ENCODE data around the gene CROCC2. TPM values are rescaled to one million over a fixed set of nuclear protein-coding genes. Genes with fewer than 3 reads are reported as not detected.

CROCC2 gene
- total RNA-seq, 1 donor from 2014 or later: not detected

GRCh38 chr2:240956935-240957655 lies 51.0 kb downstream of the CROCC2 start:
- H3K27me3 ChIP-seq (ENCODE audit: low read depth): no peaks in the 10 kb centered on the region
- no peak overlapping the region for H3K4me3 ChIP-seq
- no peak overlapping the region for H3K27ac ChIP-seq (replicated peaks)
- H3K4me1 ChIP-seq: peaks cover 42% of the 10 kb centered on the region
- H3K36me3 ChIP-seq: no peaks in the 10 kb centered on the region
- DNase-seq: peak; percentile 10
- TF ChIP-seq CTCF (IDR thresholded peaks at IDR 0.05; ENCODE audit: borderline replicate concordance): no peak
- intact Hi-C loops (cut with micrococcal nuclease): no loop called here
- no peaks in the 10 kb centered on the region for H3K9me3 ChIP-seq (replicated peaks)

- no peak for DNase-seq
- no peak for TF ChIP-seq CTCF (IDR thresholded peaks at IDR 0.05; ENCODE audit: borderline replicate concordance)
- Histone ChIP-seq H3K36me3 (no peaks in the 10 kb centered on the region), H3K4me3 (no peak overlapping the region), H3K4me1 (peaks cover 44% of the 10 kb centered on the region), H3K9me3 (replicated peaks) (no peaks in the 10 kb centered on the region), H3K27me3 (ENCODE audit: low read depth) (no peaks in the 10 kb centered on the region), H3K27ac (replicated peaks) (peak overlapping the region; percentile 69)
- intact Hi-C loops (cut with micrococcal nuclease): no loop called here
Observed at GRCh38 chr2:240957656-240958365, 51.7 kb downstream of the CROCC2 start.

DNA sequence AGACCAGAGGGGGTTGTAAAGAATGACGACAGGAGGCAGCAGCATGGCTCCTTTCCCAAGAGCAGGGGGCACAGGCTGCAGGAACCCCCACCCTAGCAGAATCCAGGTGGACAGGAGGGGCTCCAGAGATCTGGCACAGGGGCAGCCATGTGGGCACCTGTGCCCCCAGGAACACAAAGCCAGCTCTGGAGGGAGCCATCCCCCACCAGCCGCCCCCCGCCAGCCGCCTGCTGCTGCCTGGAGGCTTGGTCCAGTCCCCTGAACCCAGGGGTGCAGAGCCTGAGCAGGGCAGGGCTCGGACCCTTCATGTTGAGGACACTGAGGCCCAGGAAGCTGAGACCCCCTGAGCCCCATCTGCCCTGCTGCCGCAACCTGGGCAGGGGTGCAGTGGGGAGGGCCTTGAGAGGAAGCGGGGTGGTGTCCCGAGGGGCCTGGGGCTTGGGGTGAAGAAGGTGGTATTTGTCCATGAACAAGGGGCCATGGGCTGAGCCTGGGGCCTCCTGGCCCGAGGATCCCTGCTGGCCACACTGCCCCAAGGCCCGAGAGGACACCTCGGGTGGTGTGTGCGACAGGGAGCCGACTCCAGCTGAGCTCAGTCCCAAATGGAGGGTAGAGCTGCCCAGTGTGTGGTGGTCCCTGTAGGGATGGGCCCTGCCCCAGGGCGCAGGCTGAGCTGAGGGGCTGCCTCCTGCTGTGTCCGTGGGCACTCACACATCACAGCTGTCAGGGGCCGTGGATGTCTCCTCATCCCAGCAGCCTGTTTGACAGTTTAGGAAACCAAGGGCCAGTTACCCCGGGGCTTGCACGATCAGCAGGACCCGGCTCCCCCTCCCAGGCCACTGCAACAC lies 52.5 kb downstream of the CROCC2 start:
- peak overlapping the region; percentile 69 for H3K27ac ChIP-seq (replicated peaks)
- no peaks in the 10 kb centered on the region for H3K9me3 ChIP-seq (replicated peaks)
- H3K4me1 ChIP-seq: peaks cover 36% of the 10 kb centered on the region
- DNase-seq: no peak
- no peak overlapping the region for H3K4me3 ChIP-seq
- intact Hi-C loops (cut with micrococcal nuclease): no loop called here
- TF ChIP-seq CTCF (IDR thresholded peaks at IDR 0.05; ENCODE audit: borderline replicate concordance): no peak
- H3K27me3 ChIP-seq (ENCODE audit: low read depth): no peaks in the 10 kb centered on the region
- no peaks in the 10 kb centered on the region for H3K36me3 ChIP-seq

DNA sequence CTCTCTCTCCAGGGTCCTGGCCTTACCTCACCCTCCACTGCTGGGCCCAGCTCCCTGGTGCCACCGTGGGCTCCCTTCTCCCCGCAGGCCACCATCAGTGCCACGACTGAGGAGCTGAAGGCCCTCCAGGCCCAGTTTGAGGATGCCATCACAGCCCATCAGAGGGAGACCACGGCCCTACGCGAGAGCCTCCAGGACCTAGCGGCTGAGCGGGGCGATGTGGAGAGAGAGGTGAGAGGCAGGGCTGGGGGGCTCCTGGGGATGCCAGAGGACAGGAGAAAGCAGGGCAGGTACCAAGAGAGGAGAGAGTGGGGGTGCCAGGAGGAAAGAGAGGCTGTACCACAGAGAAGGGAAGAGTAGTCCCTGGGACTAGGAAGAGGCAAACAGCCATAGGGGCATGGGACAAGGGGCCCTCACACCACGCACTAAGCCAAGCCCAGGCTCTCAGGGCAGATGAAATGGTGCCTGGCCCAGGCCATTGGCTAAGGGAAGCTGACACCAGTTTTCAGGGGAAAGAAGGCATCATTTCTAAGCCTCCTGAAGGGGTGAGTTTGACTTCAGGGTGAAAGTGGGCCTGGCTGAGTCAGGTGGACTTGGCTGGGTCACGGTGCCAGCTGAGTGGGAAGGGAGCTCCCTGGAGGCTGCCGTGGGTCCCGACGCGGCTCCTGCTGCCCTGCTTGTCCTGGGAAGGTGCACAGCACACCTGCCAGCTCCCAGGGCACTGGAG lies 53.2 kb downstream of the CROCC2 start:
- H3K4me3 ChIP-seq: no peak overlapping the region
- H3K4me1 ChIP-seq: peaks cover 36% of the 10 kb centered on the region
- TF ChIP-seq CTCF (IDR thresholded peaks at IDR 0.05; ENCODE audit: borderline replicate concordance): no peak
- H3K36me3 ChIP-seq: no peaks in the 10 kb centered on the region
- no peaks in the 10 kb centered on the region for H3K27me3 ChIP-seq (ENCODE audit: low read depth)
- no peak for DNase-seq
- H3K27ac ChIP-seq (replicated peaks): no peak overlapping the region
- H3K9me3 ChIP-seq (replicated peaks): no peaks in the 10 kb centered on the region
- intact Hi-C loops (cut with micrococcal nuclease): no loop called here

GRCh38 chr2:240959941-240960308 lies 53.8 kb downstream of the CROCC2 start:
- Histone ChIP-seq H3K4me3 (no peak overlapping the region), H3K27ac (replicated peaks) (no peak overlapping the region), H3K4me1 (peaks cover 41% of the 10 kb centered on the region), H3K36me3 (no peaks in the 10 kb centered on the region), H3K9me3 (replicated peaks) (no peaks in the 10 kb centered on the region), H3K27me3 (ENCODE audit: low read depth) (no peaks in the 10 kb centered on the region)
- intact Hi-C loops (cut with micrococcal nuclease): no loop called here
- TF ChIP-seq CTCF (IDR thresholded peaks at IDR 0.05; ENCODE audit: borderline replicate concordance): no peak
- no peak for DNase-seq
